GM18870 (cell line): ENCODE measurements around the gene MICAL2.

Experiments
- ATAC-seq: cut with Tn5 transposase; IDR thresholded peaks from one replicate; pipeline ENCODE4 v1.9.1; 2021; ENCODE audit warnings: moderate library complexity; ENCODE audit not compliant: unreplicated experiment

Gene MICAL2

DNA sequence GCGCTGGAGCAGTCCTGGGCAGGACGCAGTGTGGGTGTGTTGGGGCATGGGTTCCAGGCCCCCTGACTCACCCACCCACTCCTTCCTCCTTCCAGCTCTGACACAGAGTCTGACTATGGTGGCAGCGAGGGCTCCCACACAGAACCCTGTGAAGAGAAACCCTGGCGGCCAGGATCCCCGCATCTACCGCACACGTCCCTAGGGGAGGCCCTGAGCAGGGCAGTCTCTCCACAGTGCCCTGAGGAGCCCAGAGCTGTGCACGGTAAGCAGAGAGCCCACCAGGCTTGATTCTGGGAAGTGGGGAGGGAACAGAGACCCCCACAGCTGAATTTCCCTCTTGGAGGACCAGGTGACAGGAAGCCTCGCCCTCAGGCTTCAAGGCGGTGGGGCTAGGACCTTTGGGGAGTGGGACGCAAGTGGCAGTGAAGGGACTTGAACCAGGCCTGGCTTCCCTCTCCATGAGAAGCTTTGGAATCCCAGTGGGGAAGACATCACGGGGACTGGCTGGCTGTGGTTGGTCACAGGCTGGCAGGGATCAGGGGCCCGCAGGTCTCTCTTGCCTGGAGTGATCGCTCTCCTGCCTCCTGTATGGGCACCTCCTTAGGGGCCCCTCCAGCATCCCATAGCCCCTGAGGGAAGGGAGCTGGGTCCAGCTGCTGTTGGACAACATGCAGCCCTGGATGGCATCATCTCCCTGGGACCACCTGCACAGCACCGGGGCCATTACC is 170.6 kb downstream of the MICAL2 start:
- no peak for ATAC-seq

GRCh38 chr11:12281571-12282478 is 171.4 kb downstream of the MICAL2 start:
- no peak for ATAC-seq

DNA sequence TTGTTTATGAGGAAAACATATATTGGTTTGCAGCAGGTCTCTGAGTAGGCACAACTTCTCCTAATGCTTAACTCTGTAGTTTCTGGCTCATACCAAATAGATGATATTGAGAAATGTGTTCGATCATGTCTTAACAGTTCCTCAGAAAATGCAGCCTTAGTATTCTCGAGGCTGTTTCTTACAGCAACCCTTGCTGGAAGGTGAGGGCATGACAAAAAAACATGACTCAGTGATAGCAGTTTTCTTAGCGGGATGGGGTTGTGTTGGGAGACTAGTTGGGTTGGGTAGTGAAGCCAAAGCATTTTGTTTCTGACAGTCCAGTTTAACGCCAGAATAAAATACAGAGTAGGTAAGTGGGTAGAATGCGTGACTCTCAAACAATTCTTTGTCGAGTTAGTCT is 172.3 kb downstream of the MICAL2 start:
- no peak for ATAC-seq

- no peak for ATAC-seq
Observed at GRCh38 chr11:12284316-12285050, 174.1 kb downstream of the MICAL2 start.

- ATAC-seq, result no peak
Observed at GRCh38 chr11:12285106-12285505, 174.7 kb downstream of the MICAL2 start.

- ATAC-seq, result no peak
Observed at GRCh38 chr11:12285811-12286222, 175.4 kb downstream of the MICAL2 start.

DNA sequence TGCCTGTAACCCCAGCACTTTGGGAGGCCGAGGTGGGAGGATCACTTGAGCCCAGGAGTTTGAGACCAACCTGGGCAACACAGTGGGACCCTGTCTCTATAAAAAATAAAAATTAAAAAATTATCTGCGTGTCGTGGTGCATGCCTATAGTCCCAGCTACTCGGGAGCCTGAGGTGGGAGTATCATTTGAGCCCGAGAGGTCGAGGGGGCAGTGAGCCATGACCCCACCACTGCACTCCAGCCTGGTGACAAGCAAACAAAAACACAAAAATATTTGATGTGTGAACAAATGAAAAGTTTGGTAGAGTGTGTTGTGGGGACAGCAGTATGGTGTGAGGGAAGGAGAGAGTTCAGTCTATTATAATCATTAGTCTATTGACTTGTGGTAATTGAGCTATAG is 176.2 kb downstream of the MICAL2 start:
- no peak for ATAC-seq

DNA sequence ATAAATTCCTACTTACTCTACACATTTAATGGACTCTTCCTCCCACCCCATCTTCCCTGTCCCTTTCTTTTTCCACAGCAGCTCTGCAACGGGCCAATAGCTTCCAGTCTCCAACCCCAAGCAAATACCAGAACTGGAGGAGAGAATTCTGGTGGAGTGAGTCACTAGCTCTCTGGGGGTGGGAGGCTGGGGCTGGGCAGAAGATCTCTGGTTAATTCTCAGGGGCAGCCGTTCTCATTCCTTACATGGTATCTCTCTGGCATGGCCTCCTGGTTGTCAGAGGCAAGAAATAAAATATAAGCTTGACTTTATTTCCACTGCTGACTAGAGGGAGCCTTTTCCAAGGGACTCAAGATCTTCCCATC is 176.6 kb downstream of the MICAL2 start:
- ATAC-seq, result no peak

DNA sequence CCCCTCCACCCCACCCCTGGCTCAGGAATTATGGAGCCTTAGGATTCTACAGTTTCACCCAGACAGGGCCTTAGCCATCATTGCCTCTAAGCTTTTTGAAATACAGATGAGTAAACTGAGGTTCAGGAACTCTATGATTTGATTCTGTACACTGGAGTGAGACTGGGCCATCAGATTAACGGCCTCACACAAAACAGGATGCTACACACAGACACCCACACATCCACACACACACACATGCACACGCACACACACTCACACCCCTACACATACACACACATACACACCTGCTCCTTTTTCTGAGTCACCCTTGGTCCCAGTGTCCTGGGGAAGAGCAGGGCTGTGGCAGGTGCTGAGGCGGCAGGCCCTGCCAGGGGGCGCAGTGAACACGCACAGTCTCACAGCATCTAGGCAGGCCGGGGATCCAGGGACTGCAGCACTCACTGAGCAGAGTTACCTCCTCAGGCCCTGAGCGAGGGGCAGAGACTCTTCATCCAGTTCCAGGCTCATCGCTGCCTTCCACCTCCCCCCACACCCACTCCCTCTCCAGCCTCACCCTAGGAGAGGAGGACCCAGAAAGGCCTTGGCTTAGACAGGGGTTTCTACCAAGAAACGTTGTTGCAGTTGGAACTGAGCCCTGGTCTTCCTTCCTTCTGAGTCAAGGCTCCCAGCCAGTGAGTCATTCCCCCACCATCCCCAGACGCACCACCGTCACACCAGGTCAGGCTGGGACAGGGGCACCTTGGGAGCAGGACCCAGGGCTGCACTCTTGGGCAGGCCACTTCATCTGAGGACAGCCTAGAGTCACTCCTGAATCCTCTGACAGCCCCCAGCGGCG is 177.2 kb downstream of the MICAL2 start:
- ATAC-seq, result no peak

- ATAC-seq, result no peak
Observed at GRCh38 chr11:12288212-12288930, 178.0 kb downstream of the MICAL2 start.

GRCh38 chr11:12288931-12289666 is 178.7 kb downstream of the MICAL2 start:
- no peak for ATAC-seq

DNA sequence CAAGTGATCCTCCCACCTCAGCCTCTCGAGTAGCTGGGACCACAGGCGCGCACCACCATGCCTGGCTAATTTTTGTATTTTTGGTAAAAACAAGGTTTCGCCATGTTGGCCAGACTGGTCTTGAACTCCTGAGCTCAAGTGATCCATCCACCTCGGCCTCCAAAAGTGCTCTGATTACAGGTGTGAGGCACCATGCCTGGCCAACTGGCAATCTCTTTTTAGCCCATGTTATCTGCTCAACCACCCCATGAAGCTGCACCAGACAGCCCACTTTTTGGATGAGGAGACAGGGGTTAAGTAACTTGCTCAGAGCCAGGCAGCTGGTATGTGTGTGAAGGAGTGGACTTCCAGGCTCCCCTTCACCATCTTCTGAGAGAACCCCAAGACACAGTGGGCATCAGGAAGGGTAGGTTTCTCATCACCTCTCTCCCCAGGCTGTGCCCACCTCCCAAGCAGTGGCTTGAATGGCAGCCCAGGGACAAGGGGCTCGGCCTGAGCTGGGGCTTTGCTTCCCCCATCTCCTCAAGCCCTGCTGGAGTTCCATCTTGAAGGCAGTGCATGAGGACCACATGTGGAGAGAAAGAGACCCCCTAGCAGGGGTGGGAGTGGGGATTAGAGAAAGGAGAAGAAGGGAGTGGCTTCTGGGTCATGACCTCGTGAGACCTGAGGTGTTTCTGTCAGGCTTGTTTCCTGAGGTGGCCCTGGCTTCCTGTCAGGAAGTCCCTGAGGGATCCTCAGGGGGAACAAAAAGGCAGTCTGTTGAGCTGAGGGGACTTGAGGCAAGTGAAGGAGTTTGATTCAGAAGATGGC is 179.5 kb downstream of the MICAL2 start:
- no peak for ATAC-seq

DNA sequence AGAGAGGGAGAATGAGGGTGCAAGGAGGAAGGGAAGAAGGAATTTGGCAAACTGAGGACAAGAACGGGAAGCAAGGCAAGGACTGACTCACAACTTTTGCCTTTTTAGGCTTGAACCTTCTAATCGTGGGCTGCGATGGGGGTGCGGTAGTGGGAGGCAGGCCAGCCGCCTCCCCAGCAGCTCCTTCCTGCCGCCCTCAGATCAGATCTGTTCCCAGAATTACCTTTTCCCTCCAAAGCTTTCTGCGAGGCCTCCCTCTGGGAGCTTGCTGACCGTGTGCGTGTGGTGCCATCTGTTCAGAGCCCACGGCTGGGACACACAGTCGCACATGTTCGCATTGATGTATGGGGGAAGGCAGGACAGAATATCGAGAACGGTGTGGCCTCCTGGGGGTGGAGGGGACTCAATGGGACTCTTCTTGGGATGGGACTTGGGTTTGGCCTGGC is 180.1 kb downstream of the MICAL2 start:
- no peak for ATAC-seq

GRCh38 chr11:12291313-12291712 is 180.9 kb downstream of the MICAL2 start:
- ATAC-seq, result no peak

DNA sequence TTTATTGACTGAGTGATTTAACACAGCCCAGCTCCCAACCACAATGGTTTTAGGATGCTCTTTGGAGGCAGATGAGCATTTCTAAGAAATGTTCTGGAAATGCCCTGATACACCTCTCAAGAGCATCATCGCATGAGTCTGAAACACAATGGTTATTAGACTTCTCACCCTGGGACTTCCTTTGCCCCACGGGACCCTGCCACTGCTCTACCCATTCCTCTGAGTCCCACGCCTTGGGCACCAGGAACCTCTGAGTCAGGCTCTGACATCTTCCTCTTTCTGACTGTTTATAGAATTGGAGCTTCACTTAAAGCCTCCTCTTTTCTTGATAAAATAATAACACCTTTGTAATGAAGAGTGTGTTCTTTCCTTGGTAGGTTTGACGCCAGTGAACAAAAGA is 181.4 kb downstream of the MICAL2 start:
- ATAC-seq, result no peak

DNA sequence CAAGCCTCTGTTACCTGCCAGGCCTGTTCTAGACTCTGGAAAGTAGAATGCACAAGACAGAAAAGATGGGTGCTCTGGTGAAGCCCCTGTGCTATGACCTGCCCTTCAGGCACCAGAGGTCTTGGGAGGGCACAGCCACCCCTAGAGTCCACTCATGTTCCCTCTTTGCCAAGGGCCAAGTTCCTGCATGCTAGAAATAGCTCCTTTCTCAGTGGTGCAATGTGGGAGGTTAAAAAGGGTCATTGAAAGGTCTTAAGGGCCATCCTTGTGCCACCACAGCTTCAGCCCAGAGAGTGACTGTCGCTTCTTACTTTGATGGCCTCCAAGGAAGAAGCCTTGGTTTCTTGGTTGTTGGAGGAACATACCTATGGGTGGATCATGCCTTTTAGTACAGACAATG is 182.4 kb downstream of the MICAL2 start:
- no peak for ATAC-seq

DNA sequence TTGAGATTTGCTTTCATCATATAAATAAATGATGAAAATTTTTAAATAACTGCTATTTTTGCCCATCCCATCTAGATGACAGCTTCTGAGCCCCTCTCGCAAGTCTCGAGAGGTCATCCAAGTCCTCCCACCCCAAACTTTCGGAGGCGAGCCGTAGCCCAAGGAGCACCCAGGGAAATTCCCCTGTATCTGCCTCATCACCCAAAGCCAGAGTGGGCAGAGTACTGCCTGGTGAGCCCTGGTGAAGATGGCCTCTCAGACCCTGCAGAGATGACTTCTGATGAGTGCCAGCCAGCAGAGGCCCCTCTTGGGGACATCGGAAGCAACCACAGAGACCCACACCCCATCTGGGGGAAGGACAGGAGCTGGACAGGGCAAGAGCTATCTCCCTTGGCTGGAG is 183.1 kb downstream of the MICAL2 start:
- no peak for ATAC-seq

GRCh38 chr11:12294613-12295012 is 184.2 kb downstream of the MICAL2 start:
- no peak for ATAC-seq
